Stimulated activated CD4-positive, alpha-beta T cell treated with anti-CD3 and anti-CD28 coated beads, Interleukin-2, amount 100 ng/mL, for 48 hours (primary cell): Measurements from ENCODE around the gene ACSL5.
"Not testable (repeated sequence)": the region's sequence is repeated elsewhere in the genome, so short reads cannot be mapped to it uniquely, and the experiment has no call there.

ENCODE experiments used
- DNase-seq, 2 donors: peaks; one replicate each; pipeline ENCODE4 v3.0.0-alpha.2; 2020

Gene ACSL5

DNA sequence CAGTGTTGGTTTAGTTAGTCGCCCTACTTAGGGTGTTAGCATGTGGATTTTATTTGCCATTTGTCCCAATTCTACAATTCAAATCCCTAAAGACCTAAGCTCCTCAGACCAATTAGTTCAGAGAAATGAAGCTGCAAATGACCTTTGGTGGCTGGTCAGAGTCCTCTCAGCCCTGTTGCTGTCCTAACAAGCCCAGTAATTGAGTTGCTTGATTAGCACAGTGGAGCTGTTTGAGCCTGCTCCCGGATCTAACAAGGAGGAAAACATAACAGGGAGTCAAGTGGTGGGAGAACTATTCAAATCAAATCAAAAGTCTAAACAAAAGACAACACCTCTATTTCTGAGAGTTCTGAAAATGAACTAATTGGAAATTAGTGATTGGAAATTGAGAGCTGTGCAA lies 50.7 kb downstream of the ACSL5 start:
- no peak for DNase-seq

DNA sequence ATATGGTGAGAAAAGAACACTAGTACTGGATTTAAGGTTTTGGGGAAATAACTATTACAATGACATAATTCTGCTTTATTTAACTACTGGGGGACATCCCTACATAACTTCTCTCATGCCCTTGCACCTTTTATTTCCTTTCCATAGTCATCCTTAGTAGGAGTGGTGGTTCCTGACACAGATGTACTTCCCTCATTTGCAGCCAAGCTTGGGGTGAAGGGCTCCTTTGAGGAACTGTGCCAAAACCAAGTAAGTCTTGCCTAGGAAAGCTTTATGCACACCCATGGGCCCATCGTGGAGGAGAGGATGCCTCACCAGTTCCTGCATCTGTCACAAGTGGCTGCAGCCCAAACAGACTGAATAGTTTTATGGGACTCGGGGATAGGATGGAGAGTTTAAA lies 52.2 kb downstream of the ACSL5 start:
- no peak for DNase-seq

DNA sequence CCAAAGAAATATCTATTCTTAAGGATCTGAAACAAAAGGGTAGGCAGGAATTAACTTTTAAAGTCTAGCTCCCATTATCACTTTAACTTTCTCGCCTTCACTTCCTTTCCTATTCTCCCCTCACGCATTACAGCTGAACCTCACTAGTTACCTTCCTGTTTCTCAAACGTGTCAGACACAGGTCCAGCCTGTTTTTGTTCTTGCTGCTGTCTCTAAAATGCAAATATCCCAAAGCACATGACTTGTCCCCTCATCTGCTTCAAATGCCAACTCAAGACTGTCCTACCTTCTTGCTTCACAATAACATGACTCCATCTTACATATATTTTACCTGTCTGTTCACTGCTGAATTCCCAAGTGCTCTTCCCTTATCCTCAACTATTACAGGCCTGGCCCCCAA lies 55.2 kb downstream of the ACSL5 start:
- DNase-seq: no peak

DNA sequence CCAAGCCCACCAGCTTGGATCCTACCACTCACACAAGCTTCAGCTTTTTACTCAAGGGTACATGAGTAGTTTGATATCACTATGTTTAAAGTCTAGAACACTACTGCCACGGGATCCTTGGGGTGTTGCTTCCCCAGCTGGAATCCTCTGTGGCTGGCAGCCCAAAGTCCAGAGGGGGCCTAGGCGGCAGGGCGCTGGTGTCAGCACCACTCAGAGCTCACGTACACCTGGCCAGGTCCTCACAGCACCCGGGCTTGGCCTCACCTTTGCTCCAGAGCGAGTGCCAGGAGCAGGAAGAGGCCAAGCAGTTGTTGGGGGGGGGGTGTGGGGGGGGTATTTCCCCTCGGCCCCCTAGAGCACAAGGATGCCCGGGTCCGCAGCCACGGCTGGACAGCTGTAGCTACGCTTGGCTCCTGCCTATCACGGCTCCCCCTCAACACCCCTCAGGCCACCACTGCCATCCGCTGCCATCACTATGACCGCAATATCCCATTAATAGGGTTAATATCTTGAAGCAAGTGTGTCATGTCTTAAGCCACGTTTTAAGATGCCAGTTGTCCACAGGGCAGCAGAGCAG lies 55.8 kb downstream of the ACSL5 start:
- DNase-seq: no peak

DNA sequence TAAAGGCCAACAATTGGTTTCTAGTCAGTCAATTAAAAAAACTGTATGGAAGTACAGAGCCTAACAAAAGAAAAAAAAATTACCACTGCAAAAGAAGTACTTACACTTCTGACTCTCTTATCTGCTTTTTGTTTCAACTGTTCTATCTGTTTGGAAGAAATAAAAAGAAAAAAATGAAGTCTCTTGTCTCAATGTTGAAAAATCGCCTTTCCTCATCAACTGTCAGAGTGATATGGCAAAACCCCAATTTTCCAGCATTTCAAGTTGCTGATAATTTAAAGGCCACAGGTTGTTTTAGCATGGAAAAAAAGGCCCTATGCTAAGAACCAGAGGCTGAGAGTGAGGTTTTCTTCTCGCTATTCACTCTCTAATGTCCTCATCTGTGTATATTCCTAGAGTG lies 59.2 kb downstream of the ACSL5 start:
- no peak for DNase-seq

DNA sequence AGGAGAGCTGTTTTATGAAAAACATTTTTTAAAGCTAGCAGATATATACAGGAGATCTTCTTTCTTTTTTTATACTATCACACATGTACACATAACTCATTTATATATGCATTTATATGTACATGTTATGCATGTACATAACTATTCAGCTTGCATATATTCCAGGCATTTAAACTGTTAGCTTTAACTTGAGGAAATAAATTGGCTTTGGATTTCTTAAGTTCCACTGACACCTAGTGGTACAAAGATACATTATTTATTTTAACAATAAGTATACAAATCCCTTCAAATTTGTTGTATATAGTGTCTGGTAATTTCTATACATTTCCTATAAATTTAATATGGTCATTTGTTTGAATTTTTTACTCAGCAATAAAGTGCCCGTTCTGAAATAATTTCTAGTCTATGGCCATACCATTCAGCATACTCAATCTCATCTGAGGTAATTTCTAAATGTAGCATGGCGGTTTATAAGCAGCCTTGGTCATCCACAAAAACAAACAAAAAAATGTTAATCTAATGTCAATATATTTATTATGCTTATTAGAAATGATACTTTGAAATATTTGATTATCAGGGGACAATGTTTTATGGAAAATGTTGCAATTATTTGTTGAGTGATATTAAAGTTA lies 61.2 kb downstream of the ACSL5 start:
- DNase-seq: no peak

DNA sequence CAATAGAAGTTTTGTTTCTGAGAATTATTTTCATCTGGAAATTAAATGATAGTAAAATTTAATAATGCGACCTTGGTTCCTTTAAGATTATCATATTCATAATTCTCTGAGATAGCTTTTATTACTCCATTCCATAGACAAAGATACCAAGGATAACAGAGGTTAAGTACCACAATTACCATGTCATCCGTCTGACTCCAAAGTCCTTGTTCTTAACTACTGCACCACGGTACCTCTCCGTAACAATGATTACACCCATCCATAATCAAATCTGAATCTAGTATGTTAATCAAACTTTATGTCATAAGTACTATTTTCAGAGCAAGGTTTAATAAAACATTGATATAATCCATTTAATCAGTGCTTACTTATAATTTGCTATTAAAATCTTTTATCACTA lies 64.4 kb downstream of the ACSL5 start:
- no peak for DNase-seq

DNA sequence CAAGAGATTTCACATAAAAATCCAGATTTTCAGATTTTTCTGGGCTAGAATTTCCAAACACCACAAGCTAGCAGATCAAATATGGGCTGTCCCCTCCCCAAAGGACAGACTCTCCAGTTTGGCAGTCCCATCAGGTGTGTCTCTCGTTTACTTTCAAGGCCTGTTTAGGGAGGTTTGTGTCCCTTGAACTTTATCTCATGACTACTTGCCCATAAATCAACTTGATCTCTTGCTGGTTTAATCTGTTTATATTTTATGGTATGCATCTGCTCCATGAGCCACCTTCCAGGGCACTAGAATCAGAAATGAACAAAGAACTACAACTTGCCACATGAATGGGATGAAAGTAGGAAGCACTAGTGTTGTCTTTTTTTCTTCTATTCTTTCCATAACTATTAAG lies 67.6 kb downstream of the ACSL5 start:
- DNase-seq: no peak

DNA sequence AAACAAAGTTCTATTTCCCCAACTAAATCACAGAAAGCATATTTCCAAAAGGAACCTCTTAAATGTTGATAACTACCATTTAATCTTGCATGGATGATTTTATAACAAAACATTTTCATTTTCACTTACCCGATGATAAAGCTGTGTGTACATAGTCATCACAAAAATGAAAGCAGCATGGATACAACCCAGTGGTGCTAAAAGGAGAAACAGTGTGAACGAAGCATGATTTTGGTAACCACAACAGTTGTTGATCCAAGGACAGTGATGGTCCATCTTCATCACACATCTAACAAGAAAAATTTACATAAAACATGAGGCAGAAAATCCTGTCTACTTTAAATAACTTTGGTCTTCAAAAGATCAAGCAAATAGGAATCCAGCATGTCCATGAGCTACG lies 68.1 kb downstream of the ACSL5 start:
- DNase-seq: no peak

DNA sequence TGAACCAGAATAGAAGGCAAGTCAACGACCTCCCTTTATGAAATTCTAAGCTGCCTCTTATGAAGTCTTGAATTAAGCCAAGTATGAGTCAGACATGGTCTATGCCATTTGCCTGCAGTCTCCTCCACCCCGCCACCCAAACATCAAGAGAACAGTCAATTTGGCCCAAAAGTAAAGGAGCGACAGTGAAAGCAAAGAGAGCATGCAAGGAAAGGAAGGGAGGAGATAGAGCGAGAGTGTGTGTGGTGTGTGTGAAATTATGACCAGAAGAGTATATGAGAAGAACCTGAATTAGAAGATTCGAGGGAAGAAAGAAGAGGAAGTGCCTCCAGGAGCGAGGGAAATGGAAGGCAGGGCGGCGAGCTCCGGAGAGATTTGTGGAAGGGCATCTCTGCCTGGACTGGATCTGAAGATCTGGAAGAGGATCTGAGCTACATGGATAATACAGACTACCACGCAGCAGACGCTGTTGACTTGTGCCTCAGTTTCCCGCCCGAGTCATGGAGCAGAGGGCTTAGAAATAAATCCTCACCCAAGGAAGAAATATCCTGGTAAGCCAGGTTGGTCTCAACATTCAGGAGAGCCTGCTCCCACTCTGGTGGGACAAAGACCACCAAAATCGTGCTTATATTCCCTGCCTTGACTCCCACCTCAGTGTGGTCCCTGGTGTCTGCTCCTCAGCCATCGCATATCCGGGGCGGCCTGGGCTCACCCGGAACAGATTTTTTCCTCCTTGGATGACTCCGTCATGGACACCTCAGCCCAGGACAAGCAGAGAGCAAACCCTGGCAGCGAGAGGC lies 72.3 kb downstream of the ACSL5 start:
- DNase-seq: no peak

DNA sequence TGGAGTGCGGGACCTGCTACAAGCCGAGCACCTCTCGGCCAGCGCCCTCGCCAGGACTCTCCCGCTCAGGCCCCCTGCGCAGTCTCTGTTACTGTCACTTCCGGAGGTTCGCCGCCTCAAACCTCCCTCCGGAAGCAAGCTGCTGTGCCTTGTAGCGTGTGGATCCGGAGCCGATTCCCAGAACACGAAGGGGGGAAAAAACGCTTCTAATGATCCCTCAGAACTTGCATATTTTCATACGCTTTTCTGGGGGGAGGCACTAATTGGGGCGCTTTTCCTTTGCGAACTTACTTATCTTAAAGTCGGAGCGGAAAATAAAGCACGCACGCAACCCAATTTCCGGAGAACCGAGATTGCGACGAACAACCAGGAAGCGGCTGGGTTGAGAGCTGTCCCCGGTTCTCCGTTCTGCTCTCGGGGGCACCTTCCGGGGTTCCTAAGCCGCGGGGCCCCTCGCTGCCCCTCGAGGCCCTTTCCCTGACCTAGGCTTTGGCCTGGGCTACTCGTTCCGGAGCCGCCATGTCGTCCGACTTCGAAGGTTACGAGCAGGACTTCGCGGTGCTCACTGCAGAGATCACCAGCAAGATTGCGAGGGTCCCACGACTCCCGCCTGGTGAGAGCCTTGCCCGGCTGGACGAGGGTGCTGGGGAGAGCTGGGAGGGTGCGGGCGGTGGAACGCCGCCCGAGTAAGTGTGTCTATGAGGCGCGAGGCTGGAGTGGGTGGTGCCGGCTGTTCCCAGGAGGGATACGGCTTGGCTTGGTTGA lies 73.1 kb downstream of the ACSL5 start, which contains the start of the genes VTI1A and ZDHHC6:
VTI1A (plus strand) TSS at position 361 of the 765 bp plus-strand sequence; CDS start at position 520, 159 bp downstream.
ZDHHC6 (minus strand) TSS at position 60 of the 765 bp plus-strand sequence. CDS start 1,478 bp downstream, outside the sequence.
- peak; percentile 76 to 77 for DNase-seq

DNA sequence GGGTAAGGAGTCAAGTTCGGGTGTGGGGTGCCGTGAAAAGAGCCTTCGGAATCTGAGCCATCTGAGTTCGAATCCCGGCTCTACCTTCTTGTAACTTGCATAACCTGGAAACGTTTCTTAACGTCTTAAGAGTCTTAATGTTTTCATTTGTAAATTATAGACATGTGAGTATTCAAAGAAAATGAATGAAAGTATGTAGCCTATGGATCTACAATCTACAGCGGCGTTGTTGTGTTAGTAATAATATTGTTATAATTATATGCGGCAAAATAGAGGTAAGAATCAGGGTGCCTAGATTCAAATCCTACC lies 73.7 kb downstream of the ACSL5 start:
- no peak for DNase-seq

DNA sequence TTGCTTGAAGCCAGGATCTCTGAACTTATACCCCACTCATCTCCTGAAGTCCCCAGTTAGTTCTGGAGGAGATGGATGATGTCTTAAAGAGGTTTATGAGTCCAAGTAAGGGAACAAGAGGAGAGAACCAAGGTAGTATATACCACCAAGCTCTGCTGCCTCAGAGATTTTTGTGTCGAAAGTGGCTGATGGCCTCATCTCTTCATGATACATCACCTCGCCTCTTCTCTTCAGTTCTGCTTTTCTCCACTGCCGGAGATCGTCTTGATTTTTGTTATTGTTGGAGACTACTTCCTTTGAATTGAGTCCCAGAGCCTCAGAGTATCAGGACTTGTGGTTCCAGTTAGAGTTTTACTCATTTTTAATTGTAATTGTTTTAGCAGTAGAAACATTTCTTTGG lies 75.0 kb downstream of the ACSL5 start:
- DNase-seq: no peak

DNA sequence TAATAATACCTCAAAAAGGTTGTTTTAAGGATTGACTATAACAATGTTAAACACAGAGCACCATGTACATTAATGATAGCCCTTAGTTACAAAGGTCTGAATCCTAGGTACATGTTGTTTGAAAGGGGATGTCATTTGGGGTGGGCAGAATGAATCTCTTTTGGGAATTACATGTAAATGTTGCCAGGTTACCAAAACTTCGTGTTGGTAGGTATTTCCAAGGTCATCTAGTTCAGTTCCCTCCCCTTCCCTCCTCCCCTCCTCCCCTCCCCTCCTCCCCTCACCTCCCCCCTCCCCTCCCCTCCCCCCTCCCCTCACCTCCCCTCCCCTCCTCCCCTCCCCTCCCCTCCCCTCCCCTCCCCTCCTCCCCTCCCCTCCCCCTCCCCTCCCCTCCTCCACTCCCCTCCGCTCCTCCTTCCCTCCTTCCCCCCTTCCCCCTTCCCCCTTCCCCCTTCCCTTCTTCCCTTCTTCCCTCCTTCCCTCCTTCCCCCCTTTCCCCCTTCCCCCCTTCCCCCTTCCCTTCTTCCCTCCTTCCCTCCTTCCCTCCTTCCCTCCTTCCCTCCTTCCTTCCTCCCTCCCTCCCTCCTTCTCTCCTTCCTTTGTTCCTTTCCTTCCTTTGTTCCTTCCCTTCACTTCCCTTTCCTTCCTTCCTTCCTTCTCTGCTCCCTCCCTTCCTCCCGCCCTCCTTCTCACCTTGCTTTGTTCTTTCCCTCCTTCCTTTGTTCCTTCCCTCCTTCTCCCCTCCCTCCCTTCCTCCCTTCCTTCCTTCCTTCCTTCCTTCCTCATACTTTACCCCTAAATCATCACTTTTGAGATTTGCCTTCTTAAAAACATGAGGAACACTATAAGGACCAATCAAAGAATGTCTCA lies 81.2 kb downstream of the ACSL5 start:
- no peak for DNase-seq

DNA sequence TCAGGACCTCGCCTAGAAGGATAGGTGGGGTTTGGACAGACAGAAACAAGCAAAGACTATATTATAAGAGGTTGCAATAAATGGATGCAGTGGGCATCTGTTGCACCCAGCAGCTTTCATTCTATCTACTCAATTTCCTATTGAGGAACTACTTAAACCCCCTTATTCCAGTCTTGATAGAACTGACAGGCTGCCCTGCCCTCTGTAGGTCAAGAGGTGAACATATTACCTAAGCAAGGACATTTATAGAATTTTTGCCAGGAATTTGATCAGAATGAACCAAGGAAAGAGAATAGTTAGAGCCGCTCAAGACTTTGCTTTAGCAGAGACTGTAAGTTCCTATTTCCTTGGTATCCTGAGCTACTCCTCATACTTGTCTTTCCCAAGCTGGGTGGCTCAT lies 82.6 kb downstream of the ACSL5 start:
- DNase-seq: no peak

DNA sequence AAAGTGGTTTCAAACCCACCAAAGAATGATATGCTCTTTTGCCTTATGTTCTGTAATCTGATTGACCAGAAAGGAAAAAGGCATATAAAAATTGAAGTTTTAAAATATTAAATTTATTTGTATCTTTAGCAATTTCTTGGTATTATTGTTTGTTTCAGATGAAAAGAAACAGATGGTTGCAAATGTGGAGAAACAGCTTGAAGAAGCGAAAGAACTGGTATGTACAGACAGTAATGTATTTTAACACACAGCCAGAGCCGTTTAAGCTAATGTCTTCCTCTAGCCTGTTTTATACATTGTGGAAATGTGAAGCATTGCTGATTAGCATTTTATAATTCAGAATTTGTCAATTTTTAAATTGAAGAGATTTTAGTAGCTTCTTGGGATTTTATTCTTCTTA lies 86.5 kb downstream of the ACSL5 start:
- no peak for DNase-seq

DNA sequence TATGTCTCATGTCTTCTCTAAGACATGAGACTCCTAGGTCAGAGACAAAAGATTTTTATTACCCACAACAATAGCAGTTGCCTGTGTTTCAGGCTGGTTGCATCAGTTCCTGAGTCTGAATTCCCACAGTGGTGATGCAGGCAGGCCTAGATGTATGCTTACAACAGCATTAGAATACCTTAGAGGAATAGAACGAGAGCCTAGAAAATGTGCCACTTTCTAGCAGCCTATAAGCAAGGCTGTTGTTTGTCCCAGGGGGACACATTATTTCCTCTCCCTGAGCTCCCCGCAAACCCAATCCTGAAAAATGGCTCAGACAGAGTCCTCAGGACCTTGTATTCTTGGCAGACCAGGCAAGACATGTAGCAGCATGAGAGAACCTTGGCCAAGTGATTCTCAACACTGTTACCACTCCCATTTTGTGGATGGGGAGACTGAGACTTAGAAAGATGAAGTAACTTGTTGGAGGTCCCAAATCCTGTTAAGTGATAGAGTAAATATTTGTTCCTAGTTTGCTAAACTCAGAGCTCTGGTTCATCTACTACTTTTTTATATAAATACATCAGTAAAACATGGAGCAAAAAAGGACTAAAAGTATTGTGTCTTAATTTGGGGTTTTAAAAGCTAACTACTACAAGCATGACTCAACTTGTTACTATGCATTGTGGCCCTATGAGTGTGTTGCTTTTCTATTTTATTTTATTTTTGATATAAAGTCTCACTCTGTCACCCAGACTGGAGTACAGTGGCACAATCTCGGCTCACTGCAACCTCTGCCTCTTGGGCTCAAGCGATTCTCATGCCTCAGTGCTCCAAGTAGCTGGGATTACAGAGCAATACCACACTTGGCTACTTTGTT lies 87.3 kb downstream of the ACSL5 start:
- no peak for DNase-seq

DNA sequence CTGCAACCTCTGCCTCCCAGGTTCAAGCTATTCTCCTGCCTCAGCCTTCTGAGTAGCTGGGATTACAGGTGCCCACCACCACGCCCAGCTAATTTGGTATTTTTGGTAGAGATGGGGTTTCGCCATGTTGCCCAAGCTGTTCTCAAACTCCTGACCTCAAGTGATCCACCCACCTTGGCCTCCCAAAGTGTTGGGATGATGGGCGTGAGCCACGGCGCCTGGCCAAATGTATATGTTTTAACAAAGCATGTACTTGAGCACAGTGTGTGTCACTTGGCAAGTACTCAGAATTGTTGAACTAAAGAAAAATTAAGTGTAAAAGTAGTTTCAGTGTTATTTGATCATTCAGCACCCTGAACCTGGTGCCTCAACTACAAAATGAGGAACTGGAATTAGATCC lies 90.2 kb downstream of the ACSL5 start:
- not testable (repeated sequence) for DNase-seq

DNA sequence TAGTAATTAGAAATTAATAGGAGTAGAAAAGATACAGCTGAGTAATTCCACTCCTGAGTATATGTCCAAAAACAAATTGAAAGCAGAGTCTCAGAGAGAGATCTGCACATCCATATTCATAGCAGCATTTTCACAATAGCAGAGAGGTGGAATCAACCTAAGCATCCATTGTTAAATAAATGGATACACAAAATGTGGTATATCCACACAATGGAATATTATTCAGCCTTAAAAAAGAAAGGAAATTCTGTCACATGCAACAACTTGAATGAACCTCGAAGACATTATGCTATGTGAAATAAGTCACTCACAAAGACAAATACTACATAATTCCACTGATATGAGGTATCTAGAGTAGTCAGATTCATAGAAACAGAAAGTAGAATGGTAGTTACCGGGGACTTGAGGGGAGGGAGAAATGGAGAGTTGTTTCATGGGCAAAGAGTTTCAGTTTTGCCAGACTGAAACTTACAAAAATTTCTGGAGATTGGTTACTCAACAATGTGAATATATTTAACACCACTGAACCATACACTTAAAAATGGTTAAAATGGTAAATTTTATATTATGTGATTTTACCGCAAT lies 91.5 kb downstream of the ACSL5 start:
- no peak for DNase-seq

DNA sequence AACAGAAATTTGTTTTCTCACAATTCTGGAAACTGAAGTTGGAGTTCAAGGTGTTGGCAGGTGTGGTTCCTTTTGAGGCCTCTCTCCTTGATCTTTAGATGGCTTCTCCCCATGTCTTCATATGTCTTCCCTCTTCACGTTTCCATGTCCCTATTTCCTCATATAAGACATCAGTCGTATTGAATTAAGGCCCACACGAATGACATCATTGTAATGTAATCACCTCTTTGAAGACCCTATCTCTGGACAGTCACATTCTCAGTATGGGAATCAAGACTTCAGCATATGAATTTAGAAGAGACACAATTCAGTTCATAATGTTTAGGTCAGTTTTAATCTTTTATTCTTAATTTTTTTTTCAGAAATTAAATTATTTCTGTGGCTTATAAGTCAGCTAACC lies 92.9 kb downstream of the ACSL5 start:
- no peak for DNase-seq

DNA sequence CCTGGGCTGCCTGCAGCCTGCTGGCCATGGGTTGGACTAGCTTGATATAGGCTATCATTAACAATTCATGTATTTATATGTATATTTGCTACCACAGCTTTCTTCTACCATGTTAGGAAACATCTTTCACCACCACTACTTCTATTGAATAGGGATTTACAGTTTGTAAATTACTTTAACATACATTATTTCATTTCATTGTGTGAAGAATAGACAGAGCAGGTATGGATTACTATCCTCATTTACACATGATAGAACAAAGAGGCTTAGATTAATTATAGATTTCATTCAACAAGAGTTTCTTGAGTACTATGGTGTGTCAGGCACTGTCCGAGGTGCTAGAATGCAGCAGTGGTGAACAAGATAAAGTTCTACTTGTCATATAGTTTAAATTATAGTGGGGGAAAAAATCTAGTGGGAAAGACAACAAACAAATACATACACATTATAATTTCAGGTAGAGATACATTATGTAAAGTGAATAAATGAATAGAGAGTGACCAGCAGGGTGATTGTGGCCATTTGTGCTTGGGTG lies 93.7 kb downstream of the ACSL5 start:
- DNase-seq: no peak
